Renal cortical epithelial cell (primary cell): ENCODE measurements around the gene COL18A1. TPM values are rescaled to one million over a fixed set of nuclear protein-coding genes. Genes with fewer than 3 reads are reported as not detected.

ENCODE experiments used
- DNase-seq: peaks from one replicate; pipeline ENCODE4 v3.0.0-alpha.2; 2011; ENCODE audit warnings: low read depth
- total RNA-seq: library from RNA; depleted of rRNA; stranded (reverse); fragments of >200 nt; gene quantifications from 2 replicates; pipeline ENCODE4 v1.2.3, GENCODE V29; 2014

The COL18A1 gene
- total RNA-seq, 1 donor from 2014 or later, result 672 TPM

DNA sequence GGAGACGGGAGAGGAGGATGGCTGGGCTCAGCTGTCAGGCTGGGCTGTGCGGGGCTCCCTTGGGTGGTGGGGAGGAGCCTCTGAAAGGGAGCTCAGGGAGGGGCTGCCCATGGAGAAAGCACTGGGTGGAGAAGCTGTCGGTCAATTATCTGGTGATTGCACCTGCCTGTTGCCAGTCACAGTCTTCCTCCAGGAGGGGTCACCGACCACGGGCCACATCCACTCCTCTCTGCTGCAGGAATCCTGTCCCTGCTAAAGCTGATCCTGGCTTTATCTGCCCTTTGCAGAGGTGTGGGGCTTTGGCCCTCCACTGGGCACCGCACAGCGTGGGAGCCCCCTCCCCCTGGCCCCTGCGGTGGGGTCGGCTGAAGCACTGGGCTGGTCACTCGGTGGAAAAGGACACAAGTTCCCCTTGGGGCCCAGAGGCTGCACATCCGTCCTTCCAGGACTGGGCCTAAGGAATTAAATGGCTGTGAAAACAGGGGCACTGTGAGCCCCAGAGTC lies 21.8 kb upstream of the COL18A1 start:
- DNase-seq, result no peak

DNA sequence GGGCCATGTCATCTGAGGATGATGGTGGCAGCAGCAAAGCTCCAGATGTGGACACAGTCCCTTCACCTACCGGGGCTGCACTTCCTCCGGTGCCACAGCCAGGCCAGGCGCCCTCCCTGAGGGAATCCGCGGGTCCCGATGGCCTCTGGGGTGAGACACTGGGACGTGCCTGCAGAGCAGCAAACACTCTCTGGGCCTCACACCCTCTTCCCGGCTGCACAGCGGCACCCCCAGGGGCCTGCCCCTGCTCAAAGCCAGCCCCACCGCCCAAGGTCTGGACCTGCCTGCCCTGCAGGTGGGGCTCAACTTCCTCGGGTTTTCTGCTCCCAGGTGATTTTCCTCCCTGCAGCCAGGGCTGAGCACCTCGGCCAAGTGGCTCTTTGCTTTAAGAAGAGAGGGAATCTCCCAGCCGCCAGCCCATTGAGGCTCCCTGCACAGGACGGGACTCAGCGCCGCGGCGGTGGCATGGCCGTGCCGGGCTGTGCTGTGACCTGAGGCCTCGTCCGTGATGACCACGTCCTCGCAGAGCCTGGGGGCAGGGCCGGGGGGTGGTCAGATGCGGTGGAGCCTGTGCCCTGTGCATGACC lies 21.3 kb upstream of the COL18A1 start:
- DNase-seq, result no peak

DNA sequence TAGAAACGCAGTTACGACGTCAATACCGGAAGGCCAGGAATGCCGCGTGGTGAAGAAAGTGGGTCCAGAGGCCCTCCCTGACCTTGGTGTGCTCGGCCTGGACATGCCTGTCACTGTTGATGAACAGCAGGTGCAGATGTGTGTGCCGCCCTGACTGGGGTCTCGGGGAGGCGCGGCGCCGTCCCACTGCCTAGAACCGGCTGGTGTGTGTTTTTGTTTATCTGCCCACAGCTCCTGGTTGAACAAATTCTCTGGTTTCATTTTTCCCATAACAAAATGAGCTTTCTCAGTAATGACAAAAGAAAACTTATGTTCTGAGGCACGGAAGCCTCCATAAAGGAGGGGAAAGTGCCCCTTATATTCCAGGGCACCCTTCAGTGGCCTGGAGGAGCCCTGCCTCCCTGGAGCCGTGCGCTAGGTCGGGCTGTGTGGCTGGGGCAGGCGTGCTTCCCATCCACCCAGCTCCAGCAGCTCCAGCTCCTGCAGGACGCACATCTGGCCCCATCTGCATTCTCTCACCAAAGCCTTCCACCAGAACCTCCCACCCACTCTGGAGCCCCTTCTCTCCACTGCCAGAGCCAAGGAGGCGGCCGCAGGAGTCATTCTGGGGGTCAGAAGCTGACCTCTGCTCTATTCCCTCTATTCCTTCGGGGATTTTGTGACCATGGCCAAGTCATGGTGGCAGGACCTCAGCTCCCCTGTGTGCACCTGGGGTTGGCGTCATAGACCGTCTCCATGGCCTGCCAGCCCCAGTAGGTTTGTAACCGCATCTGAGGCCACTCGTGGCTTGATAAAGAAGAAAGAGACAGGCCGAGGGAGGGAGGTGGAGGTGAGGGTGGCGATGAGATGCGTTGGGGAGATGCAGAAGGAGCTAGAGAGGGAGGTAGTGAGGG lies 20.1 kb upstream of the COL18A1 start:
- DNase-seq, result no peak

DNA sequence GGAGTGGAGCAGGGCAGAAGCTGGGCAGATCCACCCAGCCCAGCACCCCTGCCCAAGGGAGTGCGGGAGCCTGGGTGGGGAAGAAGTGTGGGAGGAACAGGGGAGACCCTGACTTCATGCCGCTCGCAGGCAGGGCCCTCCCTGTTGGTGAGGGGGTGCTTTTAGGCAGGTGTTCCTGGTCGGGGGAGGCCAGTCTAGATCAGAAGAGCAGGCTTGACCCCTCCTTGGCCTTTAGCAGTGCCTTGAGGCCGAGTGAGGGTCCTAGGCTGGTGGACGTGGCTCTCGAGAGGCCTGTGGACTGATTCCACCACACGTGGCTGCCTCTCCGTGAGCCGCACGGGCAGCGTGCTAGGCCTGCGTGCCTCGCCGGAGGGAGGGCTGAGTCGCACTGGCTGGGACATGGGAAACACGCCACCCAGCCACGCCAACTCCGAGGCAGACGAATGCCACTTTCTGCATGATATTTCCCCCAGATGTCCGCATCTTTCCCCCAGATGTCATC lies 19.4 kb upstream of the COL18A1 start:
- no peak for DNase-seq

DNA sequence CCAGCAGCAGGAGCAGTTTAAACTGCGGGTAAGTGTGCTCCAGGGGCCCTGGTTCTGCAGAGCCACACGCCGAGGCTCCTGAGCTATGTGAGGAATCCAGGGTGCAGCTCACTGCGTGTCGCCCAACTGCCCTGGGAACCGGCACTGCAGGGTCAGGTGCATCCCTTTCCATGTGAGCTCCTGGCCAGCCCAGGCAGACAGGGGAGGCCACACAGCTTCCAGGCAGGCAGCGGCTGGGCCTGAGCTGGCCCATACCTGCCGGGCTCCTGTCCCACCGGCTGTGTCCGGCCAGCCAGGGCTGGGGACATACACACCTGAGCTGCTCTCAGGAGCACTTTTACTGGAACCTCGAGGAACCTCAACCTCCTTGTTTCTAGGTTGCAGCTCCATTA lies 18.6 kb upstream of the COL18A1 start:
- DNase-seq, result peak; percentile 42

DNA sequence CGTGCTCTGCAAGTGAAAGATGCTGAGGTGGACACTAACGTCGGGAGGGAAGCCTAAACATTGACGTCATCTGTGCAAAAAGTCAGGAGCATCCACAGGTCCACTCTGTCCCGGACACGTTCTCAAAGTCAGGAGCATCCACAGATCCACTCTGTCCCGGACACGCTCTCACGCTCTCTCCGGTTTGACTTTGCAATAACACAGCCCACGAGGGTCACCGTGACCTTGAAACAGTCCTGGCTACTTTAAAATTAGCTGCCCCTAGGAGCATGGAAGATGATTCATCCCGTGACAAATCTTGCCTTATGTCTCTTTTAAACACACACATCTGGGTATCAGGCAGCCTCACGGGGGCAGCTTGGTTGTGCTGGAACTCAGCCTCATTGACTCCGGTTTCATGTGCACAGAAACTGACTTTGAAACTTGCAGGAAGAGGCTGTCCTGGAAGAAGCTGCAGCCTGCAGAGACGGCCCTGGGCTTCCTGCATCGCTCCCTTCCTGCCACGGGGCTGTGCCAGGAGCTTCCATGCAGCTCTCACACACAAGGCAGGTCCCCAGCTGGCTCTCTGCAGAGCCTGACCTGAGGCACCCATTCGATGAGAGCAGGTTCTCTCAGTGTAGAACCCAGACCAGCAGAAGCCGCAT lies 18.1 kb upstream of the COL18A1 start:
- peak; percentile 73 for DNase-seq

DNA sequence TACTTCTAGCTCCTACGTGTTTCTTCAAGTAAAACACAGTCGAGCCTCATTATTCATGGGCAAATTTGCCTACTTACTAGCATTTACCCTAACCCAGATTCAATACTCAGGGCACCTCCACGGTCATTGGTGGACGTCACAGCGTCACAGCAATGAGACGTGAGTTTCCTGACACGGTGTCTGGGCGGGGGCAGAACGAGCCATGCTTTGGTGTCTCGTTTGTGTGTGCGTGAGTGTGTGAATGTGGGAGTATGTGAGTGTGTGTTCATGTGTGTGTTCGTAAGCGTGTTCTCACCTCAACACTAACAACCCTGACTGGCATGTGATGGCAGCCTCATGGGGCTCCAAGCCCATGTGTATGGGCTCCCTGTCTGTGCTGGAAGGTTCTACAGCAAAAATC lies 17.5 kb upstream of the COL18A1 start:
- no peak for DNase-seq

DNA sequence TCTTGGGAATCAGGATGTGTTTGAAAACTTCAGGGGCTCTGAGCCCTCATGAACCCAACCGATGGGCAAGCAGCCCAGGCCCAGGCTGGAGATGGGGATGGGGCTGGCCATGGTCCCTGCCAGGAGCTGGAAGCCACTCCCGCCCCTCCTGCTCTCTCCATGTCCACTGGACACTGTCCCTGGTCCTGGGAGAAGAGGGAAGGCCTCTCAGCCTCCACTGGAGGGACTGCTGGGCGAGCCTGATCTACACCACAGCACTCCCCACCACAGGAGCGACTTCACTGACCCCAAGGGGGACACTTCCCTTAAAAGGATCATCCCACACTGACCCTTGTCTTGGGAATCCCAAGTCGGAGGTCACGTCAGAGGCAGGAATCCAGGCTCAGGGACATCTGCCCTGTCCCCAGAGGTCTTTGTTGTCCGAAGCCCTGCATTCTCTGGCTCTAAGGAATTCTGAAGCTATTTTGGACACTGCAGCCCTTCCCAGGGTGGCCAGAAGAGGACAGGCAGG lies 16.9 kb upstream of the COL18A1 start:
- DNase-seq, result no peak

DNA sequence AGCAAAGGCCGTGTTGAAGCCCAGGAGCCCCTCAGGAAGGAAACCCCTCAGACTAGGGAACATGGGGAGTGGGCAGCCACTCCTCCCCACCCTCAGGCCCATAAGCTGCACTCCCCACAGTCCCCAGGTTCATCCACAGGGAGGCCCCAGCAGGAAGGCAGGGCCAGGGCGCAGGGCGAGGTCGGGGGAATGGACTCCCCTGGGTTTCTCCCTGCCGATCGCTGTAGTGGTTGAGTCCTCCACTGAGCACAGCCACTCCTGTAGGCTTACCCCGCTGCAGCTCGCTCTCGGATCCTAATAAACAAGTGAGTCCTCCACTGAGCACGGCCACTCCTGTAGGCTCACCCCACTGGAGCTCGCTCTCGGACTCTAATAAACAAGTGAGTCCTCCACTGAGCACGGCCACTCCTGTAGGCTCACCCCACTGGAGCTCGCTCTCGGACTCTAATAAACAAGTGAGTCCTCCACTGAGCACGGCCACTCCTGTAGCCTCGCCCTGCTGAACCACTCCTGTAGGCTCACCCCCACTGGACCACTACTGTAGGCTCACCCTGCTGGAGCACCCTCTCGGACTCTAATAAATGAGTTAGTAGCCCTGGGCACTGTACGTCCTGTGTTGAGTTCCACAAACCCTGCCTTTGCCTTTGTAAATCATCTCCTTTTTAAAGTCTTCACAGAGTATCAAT lies 16.2 kb upstream of the COL18A1 start:
- no peak for DNase-seq

DNA sequence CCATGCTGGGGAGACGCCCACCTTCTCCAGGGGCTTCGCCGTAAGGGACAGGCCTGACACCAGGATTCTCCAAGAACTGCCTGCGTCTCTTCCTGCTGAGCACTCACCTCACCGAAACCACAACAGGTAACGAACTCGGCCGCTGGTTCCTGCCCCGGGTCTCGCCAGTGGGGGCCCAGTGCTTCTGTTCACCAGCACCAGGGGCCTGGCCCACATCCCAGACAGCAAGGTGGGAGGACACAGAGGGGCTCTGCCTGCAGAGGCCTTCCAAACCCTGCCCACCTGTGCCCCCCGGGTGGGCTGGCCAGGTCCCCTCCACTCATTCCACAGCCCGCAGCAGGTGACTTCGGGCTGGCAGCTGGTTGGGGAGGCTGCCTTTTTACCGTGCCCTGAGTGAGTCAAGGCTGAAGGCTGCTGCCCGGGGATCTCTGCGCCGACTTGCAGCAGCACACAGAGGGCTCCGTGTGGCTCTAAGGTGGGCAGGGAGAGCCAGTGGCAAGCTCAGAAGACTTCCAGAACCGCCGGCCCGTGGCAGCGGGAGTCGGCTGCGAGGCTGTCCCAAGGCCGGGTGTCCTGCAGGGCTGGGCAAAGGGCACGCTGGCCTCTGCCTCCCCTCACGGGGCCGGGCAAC lies 14.7 kb upstream of the COL18A1 start:
- DNase-seq, result no peak

DNA sequence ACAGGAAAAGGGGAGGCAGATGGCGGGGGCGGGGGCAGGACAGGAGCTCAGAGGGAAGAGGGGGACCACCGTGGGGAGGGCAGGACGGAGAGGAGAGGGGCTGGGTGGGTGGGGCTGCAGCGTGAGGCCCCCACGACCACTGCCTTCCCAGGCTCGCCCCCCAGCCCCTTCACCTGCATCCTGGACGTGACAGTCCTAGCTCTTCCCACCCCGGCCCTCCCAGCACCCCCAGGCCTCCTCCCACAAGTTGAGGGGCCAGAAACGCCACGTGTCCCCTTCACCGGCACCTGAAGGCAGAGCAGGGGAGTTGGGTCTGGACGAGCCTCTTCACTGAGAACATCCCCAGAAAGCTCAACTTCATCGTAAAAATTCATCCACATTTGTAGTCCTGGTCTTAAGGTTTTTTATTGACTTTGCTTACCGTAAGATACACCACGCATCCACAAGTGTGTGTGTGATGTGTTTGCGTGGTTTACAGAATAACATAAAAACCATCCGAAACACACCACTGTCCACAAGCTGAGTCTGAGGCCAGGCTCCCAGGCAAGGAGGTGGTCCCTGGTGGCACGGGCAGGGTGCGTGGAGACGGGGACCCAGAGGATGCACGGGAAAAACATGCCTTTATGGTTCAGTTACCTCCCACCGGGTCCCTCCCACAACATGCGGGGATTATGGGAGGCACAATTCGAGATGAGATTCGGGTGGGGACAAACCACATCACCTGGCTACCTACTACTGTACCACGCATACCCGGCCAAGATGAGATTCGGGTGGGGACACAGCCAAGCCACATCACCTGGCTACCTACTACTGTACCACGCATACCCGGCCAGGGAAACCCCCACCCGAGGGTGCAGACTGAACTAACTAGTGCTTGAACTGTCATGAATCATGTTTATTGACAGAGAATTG lies 13.9 kb upstream of the COL18A1 start:
- no peak for DNase-seq

DNA sequence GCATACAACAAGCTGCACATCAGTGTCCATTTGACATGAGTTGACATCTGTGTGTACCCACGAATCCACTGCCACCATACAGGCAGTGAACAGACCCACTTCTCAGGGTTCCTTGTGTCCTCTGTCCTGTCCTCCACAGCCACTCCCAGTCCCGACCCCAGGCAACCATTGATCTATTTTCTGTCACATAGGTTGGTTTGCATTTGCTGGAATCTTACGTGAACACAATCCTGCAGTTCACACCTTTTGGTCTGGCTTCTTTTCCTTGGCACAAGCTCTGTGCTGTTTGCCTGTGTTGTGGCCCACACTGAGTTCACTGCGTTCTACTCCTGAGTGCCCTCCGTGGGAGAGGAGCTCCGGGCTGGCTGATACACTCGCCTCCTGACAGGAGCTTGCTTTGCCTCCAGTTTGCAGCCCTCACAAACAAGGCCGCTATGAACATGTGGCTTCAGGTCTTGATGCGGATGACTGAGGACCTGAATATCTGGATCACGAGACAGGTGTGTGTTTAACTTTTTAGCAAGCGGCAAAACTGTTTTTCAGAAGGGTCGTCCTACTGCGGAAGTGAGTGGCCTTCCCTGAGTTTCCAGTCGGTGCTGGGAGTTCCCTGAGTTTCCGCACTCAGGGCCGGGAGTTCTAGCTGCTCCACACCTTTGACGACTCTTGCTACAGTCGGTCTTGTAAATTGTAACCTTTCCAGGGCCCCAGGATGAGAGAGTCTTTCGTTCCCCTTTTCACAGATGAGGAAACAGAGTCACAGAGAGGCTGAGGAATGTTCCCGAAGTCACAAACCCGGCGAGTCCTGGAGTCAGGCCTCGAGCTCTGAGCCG lies 13.0 kb upstream of the COL18A1 start:
- DNase-seq, result no peak

DNA sequence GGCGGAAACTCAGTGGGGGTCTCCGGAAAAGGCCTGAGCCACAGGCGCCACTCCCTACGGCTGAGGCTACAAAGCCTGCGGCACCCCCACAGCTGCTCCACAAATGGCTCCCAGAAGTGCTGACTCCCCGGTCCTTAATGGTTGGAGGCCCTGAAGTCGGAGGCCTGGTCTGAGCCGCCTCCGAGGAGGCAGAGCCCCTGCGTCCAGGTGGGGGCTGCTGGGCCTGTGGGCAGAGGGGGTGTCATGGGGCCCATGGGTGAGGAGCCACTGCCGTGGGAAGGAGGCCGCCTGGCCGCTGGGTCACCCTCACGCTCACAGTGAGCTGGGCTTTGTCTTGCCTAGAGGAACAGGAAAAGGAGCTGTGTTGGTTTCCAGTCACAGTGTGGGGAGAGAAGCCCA lies 12.4 kb upstream of the COL18A1 start:
- no peak for DNase-seq

DNA sequence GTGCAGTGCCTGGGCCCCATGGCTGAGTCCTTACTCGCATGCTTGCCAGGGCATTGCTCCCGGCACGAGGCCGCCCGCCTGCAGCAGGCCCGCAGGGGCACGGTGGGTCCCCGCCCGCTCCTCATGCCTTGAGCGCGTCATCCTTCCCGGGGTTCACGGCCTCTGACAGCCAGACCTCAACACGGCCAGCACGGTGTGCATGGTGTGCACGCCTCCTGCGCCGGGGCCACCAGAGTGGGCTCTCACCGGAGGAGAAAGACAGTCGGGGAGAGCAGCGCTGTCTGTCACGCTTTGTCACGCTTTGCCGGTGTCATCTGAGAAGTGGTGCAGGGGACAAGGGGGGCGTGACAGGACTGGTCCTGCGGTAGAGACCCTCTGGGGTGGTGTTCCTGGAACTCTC lies 11.9 kb upstream of the COL18A1 start:
- DNase-seq, result no peak

DNA sequence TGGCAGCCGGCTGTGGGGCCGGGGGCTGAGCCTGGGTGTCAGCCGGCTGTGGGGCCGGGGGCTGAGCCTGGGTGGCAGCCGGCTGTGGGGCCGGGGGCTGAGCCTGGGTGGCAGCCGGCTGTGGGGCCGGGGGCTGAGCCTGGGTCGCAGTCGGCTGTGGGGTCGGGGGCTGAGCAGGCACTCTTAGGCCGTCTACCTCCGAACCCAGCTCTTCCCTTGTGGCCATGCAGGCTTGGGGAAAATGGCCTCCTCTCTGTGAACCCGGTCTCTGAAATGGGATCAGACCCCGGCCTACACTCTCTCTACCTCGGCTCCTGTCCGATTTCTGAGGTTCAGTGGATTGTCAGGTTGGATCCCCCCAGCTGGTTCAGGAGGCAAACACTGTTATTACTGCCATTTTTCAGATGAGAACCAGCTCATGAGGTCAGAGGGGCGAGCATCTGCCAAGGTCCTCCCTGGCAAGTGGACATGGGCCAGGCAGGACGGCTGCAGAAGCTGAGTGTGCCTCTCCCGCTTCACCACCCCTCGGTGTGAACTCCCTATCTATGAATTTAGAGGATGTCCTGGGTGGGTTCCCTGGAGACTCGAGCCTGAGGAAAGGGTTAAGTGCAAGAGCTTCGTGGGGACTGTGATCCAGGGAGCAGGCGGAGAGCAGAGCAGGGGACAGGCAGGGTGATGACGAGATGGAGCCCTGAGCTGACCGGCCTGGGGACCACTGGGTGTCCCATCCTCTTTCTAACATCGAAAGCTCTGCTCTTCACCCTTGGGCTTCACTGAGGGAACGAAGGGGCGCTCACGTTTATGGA lies 10.9 kb upstream of the COL18A1 start:
- no peak for DNase-seq

DNA sequence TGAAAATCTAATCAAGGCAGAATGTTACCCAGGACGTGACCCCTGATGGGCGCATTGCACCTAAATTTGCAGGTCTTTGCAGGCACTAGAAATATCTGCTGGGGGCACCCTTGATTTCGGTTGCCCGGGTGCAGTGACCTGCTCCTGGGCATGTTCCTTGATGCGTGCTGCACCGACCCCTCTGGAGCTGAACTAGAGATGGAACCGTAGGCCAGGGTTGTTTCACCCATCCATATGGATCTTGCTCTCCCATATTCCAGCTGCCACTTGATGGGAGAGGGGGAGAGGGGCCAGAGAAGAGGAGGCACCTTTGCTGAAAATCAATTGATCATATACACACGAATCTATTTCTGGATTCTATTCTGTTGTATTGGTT lies 8.4 kb upstream of the COL18A1 start:
- DNase-seq, result no peak

DNA sequence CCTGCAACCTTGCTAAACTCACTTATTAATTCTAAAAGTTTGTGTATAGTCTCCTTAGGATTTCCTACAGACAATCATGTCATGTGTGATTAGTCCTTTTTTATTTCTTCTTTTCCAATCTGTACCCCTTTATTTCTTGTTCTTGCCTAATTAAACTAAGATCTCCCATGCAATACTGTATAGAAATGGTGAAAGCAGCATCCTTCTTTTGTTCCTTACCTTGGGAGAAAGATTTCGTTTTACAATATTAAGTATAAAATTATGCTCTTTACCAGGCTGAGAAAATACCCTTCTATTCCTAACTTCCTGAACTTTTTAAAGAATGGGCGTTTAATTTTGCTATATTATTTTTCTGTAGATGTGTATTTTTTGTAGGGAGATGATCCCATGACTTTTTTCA lies 7.6 kb upstream of the COL18A1 start:
- DNase-seq, result no peak

DNA sequence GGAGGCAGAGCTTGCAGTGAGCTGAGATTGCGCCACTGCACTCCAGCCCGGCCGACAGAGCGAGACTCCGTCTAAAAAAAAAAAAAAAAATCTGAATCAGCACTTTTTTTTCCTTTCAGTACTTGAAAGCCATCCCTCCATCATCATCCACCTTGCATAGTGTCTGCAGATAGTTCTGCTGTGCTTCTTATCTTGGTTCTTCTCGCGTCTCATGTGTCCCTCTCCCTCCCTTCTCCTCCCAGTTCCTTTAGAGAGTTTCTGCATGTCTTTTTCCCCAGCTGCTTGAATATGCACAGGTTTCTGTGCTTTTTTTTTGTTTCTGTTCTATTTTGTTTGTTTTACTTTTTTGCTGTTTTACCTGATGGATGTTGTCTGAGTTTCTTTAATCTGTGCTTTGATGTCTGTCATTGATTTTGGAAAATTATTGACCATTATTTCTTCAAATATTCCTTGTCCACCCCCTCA lies 3.9 kb upstream of the COL18A1 start:
- no peak for DNase-seq
